OCI-LY3 (cell line): ENCODE data around the gene NIPAL3.

Source experiments
- EZH2phosphoT487 ChIP-seq: fragments of 200-600 bp; shearing (Covaris generic); IDR thresholded peaks from 2 replicates; pipeline ENCODE4 v1.6.1; 2018; ENCODE audit warnings: antibody characterized with exemption, mixed run types, low read depth
- TF ChIP-seq, protein P1 (sequence below): fragments of 200-600, 300-600 bp; sonication (generic); IDR thresholded peaks from 2 replicates; pipeline ENCODE4 v1.5.1; 2014; ENCODE audit warnings: antibody characterized with exemption, low read length, low read depth

DNA sequence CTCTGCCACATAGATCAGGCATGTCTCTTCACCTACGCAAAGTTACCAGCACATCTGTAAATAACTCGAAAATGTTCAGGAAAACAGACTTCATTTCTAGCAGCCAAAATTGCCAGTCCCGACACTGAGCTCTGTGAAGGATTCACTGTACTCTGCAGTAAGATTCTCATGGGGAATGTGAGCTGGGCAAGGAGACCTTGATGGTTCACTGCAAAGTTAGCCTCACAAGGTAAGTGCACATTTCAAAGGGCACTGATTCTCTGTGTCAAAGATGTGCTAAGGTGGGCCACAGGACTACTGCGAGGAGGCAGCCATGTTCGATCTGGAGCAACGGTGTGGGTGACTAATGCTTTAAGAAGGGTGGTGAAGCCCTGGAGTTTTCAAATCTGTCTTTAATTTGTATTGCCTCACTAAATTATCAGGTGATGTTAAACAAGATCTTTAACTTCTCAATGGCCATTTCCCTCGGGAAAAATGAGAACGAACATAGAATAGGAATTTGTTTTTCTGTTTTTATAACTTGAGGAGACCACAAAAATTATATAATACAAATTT is 27.2 kb upstream of the NIPAL3 start:
- TF ChIP-seq, protein P1, sequence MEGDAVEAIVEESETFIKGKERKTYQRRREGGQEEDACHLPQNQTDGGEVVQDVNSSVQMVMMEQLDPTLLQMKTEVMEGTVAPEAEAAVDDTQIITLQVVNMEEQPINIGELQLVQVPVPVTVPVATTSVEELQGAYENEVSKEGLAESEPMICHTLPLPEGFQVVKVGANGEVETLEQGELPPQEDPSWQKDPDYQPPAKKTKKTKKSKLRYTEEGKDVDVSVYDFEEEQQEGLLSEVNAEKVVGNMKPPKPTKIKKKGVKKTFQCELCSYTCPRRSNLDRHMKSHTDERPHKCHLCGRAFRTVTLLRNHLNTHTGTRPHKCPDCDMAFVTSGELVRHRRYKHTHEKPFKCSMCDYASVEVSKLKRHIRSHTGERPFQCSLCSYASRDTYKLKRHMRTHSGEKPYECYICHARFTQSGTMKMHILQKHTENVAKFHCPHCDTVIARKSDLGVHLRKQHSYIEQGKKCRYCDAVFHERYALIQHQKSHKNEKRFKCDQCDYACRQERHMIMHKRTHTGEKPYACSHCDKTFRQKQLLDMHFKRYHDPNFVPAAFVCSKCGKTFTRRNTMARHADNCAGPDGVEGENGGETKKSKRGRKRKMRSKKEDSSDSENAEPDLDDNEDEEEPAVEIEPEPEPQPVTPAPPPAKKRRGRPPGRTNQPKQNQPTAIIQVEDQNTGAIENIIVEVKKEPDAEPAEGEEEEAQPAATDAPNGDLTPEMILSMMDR = no peak
- TF ChIP-seq EZH2phosphoT487 = no peak
